ENCODE measurements around the gene TPRN.

Gene TPRN

DNA sequence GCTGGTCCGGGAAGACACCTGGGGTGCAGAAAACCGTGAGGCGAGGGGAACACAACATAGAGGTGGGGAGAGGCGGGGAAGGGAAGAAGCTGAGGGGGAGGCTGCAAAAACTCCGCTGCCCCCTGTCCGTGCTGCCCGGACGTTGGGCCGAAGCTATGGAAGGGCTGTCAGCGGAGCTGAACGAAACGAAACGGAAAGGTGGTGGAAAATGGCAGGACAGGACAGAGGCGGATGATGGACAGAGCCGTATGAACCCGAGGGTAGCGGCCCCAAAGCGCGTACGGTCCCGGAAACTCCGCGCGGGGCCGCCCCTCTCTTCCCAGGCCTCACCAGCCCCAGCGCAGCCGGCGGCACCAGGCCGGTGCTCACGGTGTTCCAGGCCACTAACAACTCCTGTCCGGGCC lies 12.5 kb downstream of the TPRN start:
- DNase-seq: no peak

DNA sequence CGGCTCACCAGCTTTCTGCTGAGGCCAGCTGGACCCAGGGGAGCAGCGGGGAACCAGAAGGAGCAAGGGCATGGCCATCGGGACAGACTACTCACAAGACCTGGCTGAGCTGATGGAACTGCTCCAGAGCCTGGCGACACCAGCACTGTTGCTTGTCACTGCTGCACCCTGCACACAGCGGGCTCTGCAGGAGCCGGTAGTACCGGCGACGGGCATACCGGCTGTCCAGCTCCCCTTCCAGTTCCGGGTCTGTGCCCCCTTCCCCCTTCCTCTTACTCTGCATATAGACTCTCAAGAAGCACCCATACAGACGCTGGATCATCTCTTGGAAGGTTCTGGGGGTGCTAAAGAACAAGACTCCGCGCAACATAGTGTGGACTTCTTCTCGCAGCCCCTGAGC lies 13.2 kb downstream of the TPRN start:
- no peak for DNase-seq

DNA sequence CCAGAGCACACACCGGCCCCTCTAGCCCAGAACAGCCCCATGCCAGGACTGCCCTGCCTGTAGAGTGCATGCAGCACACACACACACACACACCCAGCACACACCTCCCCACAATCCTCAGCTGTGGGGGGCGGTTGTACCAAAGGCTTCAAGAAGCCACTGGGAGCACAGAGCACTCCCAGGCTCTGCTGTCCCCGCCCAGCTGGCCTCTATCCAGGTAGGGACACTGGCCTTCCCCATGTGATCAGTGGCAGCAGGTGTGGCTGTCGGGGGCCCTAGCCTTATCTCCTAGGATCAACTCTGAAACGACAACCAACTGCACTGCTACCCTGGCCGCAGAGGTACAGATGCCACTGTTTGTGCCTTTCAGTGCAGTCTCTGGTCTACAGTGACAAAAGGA lies 14.2 kb downstream of the TPRN start:
- no peak for DNase-seq

DNA sequence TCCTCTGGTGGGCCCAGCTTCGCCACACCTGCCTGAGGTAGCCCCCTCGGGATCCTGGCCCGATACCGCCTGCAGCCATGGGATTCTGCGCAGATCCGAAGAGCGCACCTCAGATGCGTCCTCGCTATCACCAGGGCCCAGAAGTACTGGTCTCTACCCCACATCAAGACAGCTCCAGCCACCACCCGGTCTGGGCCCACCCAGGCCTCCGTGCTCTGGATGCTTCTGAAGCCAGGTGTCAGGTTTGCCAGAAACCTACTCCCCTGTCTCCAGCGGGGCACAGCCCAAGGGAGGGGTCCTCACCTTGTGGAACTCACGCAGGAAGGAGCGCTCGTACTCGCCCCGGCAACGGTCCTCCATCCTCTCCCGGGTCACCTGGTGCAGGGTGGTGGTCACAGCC lies 14.6 kb downstream of the TPRN start:
- no peak for DNase-seq

DNA sequence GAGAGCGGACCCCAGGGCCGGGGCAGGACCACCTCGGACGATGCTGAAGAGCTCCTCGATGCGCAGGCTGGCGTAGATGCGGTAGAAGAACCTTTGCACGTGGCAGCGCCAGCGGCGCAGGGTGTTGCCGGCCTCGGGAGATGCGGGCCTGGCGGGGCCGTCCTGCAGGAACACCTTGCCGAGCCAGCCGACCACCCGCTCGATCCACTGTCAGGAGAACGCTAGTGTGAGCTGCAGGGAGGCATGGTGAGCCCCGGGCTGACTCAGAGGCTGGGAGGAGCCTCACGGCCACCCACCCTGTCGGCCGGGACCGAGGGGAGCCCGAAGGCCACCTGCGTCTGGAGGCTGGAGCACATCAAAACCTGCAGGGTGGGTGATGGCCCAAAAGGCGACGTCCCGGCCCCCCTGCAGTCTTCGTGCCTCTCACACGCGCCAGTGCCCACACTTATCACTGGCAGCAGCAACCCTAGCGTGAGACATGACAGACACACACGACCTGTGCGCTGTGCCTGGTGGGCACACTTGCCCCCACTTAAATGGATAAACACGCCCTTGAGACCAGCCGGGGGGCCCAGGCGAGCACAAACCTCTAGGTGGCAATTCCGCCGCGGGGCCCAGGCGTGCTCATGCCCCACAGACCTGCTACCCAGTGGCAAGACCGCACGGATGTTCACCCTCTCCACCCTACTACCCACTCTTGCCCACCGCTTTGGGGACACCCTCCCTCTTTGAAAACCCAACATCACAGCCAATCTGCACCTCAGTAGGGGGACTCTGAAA lies 15.5 kb downstream of the TPRN start:
- DNase-seq: no peak

DNA sequence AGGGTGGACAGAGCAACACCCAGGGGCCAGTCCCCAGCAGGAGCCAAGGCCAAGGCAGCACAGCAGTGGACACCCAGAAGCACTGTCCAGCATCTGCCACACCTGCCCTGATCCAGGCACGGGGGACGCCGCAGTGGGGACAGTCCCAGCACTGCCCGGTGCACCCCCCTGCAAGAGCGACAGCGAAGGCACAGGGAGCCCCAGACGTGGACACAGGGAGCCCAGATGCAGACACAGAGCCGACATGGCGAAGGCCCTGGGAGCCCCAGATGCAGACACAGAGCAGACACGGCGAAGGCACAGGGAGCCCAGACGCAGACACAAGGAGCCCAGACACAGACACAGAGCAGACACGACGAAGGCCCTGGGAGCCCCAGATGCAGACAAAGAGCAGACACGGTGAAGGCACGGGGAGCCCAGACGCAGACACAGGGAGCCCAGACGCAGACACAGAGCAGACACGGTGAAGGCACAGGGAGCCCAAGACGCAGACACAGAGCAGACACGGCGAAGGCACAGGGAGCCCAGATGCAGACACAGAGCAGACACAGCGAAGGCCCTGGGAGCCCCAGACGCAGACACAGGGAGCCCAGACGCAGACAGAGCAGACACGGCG lies 16.5 kb downstream of the TPRN start:
- DNase-seq: no peak

DNA sequence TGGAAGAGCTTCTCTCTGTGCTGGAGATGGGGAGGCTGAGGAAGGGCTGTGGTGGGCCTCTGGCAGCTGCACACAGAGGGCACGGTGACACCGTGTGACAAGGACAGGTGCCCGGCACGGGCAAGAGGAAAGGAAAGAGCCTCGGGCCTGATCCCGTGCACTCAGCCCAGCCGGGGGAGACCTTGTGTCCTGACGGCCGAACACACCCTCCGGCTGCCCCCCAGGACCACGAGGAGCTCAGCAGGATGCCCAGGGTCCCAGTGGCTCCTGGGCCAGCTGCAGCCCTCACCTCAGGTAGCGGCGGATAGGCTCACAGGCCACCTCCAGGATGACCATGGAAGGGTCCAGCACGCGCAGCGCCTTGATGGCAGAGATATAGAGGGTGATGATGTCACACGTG lies 17.7 kb downstream of the TPRN start:
- no peak for DNase-seq

DNA sequence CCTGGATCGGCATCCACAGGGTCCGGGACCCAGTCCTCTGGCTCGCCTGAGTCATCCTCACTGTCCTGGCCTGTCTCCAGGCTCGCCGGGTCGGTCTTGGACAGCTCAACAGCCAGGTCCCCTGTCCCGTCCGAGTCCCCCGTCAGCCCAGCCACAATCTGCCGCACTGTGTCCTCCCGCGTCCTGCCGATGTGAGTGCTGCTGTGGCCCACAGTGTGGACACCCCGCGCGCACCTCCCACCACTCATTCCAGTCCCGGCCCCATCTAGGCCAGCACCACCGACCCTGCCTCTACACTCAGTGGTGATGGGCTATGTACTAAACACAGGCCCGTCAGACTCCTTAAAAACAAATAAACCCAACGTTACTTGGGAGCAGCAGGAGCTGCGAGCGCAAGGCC lies 18.9 kb downstream of the TPRN start:
- DNase-seq: no peak

DNA sequence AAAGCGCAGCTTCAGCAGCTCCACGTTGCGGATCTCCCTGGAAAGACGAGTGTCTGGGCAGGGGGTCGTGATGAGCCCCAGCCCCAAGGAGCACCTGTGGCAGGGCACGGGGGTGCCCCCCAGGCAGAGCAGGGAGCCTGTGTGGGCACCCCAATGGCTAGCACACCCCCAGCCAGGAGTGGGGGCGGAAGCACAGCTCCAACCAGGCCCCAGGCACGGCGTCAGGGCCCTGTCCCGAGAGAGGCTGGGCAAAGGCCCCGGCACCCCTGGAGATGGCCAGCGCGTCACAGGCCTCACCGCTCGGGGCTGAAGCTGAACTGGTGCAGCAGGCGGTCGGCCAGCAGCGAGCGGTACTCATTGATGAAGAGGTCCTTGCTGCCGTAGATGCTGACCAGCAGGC lies 20.1 kb downstream of the TPRN start:
- DNase-seq: no peak

DNA sequence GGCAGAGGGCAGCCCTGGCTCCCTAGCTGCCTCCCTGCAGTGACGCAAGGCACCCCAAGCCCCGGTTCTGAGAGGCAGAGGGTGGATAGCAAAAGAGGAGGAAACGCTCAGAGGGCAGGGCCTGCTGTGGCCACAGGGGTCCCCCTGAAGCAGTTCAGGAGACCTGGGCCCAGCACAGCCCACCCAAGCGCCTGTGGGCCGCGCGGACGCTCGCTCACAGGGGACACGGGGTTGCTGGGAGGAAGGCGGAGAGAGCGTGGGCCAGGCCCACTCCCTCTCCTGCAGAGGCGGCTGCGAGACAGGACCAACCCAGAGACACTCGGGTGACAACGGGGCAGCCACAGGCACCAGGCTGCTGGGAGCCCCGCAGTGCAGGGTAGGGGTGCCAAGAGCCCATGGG lies 20.8 kb downstream of the TPRN start:
- no peak for DNase-seq

DNA sequence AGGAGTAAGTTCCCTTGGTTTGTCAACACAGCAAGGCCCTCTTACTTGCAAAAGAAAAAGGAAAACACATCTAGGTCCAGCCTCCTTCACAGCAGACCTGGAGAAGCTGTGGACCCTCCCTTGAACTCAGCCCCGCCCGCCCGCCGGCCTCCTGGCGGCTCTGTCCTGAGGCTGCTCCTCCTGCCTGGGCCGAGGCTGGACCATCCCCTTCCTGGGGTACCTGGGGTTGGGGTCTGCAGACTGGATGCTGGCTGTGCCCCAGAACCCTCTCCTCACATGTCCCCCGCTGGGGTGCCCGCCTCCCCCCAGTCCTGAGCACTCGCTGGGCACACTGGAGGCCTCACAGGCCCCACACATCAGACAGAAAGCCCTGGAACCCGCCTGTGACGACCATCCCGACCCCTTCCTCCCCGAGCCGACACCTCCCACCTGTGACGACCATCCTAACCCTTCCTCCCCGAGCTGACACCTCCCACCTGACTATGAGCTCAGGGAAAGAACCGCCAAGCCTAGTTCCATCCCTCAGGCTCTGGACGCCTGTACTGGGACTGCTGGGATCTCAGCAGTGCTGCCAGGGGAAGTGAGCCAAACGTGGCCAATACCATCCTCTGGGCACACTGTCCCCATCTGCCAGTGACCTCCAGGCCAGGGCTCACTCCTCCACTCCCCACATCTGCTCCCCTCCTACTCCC lies 21.5 kb downstream of the TPRN start:
- no peak for DNase-seq

DNA sequence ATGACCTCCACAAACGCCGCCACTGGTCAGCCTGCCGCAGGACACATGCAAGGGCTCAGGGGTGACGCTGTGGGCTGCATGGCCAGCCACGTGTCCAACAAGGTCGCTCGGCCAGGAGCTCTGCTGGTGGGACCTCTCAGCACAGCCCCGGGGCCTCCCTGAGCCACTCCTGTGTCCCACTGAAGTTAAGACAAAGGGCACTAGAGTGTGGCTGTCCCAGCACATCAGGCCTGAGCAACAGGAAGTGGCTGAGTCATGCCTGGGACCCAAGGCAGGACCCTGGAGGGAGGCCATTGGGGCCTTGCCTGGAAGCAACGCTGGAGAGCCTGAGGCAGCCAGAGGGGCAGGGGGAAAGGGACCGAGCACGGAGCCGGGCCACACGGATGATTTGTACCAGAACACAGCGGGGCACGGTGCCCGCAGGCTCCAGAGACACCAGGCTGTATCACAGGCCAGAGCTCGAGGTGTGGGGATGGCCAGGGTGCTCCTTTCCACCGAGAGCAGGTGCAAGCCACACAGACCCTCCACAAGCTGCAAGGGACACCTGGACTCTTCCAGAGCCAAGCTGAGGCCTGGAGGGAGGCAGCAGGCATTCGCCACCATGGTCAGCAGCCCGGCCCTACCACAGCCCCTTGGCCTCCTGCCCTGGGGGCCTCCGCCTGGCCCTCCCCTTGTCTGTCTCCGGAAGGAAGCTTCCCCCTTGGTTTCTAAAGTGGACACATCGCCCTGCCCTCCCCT lies 22.2 kb downstream of the TPRN start:
- no peak for DNase-seq

DNA sequence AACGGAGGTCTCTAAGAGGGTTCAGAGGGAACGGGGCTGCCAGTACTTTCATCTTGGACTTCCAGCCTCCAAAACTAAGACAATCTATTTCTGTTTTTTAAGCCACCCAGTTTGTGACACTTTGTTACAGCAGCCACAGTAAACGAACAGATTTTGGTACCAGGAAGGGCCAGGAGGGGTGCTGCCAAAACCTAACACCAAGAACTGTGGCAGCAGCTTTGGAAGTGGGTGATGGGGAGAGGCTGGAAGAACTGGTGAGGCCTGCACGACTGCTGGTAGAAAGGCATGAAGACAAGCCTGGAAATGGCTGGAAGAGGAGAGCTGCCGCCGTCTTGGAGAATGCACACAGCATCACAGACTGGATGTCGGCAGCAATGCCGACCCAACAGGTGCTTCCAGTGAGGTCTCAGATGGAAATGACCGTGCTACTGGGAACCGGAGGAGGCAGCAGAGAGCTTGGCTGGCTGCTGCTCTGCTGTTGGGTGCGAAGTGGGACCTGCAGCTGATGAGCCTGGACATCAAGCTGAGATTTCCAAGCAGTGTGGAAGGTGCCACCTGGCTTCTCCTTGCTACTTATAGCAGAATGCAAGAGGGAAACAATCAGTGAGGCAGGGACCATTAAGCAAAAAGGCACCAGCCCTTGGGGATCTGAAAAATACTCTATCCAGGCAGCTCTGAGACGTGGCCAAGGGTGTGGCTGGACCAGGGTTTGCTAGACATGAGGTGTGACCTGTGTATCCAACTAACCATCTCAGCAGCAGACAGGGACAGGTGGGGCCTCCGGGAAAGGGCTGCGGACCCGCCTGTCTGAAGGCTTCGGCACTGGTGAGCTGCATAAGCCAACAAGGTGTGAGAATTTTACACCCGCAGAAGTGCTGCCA lies 24.0 kb downstream of the TPRN start:
- DNase-seq: peak; percentile 45

DNA sequence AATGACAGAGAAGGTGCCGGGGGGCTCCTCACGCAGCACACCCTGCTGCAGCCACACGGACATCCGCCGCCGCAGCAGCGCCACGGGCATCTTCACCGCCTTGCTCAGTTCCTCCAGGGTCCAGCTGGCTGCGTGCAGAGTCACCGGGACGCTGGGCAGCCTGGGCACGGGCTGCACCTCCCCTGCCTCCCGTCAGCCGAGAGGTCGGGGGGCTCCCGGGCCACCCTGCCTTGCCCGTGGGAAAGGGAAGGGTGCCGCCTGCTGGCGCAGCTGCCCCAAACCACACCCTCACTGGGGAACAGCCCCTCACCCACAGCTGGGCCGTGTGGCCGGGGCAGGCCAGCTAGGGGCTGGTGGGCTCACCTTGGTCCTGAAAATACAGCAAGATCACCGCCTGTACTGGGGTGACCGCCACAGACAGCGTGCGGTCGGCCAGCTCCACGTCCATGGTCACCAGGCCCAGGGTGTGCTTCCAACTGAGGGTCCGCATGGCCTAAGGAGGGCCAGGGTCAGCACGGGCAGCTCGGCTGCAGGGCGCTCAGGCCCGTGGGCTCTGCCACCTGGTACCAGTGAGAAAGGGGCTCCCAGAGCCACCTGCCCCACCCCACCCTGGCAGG lies 25.1 kb downstream of the TPRN start:
- no peak for DNase-seq

DNA sequence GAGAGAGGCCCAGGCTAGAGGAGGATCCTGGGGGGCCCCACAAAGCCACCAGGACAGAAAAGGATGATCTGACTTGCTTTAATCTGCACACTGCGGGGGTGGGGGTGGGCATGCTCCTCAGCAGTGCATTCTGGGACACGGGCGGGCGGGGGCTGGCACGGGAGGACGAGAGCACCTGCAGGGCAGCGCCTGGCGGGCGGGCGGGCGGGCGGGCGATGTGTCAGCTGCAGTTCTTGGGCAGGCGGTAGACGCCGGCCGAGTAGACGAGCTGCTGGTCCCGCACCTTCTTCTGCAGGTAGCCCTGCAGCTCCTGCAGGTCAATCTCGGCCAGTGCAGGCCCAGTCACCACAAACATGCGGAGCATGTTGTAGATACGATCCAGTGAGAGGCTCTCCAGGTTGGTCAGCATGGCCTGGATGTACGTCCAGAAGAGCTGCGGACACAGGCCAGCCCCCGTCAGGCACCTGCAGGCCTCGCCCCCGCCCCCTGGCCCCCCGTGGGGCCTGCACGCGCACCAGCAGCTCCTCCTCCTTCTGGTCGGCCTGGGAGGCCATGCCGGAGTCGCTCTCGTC lies 25.7 kb downstream of the TPRN start:
- DNase-seq: peak; percentile 42

DNA sequence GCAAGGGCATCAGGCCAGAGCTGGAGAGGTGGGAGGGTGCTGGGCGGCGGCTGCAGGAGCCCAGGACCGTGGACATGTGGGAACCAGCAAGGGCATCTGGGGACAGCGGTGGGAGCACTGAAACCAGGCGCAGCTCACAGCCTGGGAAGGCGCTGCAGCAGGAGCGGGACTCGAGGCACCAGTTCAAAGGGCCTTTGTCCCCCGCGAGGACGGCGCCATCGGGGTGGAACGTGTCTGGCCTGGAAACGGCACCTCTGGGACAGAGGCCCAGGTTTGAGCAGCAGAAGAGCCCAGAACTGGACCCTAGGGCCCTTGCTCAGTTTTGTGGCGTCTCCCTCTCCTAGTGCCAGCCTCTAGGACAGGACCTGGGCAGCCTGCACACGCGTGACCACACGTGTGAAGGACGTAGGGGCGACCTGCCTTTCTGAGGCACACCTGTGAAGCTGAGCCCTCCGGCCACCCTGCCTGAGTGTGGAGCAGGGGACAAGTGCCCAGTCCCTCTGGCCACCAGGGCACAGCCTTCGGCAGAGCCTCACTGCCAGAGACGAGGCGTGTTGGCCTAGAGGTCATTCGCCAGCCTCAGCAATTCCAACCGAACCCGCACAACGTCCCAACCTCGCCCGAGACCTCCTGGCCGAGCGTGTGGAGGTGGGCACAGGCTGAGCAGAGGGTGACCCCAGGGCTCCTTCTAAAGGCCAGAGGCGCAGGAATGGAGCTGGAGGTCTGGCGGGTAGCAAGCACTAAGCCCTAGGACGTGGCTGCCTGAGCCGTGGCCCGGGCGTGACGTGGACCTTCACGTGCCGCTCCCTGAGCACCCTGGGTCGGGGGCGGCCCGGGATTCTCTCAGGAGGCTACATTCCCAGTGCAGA lies 26.5 kb downstream of the TPRN start:
- DNase-seq: no peak

DNA sequence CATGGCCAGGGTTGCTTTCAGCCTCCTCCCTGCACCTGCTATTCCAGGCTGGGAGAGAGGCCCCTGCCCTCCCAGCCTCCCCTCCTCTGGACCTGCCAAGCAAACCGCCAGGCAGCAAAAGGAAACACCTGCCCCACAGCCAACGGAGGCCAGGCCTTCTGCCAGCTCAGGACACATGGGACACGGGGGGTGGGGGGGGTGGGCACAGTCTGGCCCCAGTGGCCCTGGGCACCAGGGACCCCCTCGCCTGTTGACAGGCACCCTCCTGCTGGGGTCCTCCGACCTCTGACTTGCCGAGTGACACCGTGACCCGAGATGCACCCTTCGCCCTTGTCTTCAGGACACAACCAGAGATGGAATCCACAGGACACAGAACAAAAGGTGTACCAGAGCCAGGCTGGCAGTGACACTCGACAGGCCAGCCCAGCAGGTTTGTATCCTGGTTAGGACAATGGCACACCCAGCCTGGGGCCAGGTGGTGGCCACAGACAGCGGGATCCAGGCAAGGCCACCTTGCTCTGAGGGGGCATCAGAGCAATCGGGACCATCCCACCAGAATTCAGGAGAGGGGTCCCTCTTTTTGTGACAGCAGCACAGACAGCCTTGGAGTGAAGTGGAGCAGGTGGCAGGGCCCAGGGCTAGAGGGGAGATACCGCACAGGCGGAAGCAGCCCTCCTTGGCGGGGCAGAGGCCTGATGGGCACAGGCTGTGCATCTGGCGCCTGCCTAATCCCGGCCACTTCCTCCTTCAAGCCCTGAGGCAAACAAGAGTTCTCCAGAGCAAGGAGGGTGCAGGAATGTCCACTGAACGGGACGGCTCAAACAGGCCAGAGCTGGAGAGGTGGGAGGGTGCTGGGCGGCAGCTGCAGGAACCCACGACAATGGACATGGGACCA lies 27.4 kb downstream of the TPRN start:
- DNase-seq: no peak

DNA sequence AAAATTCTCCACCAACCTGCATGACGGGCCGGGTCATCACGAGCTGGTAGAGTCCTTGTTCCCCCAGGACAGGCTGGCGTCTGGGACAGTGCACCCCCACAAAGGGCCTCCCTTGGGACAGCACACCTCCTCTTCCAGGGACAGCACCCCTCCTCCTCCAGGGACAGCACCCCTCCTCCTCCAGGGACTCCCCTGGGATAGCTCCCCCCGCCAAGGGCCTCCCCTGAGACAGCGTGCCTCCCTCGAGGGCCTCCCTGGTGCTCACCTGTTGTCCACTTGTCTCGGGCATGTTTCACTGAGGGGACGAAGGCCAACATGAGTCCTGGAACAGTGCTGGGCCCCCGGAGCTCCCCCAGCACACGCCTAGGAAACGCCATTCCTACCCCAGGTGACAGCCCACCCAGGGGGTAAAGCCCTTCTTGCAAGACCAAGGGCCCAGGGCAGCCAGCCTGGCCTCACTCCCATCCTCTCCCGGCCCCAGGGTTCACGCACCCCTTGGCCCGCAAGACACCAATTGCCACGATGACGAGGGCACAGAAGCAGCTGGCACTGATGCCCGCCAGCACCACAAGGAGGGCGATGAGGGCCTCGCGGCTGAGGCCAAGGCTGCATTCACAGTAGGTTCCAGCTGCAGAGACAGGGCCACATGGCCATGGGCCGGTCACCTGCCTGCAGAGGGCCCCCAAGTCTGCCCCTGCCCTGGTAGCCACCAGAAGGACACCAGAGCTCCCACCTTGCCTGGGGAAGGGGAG lies 29.2 kb downstream of the TPRN start:
- no peak for DNase-seq
